Measurements from ENCODE around the gene FLAD1. TPM values are rescaled to one million over a fixed set of nuclear protein-coding genes. Genes with fewer than 3 reads are reported as not detected.

Gene FLAD1
- total RNA-seq, 1 experiment from 2014 or later, result 72.8 TPM

GRCh38 chr1:154996966-154997701 is 14.0 kb downstream of the FLAD1 start:
- intact Hi-C loops (cut with micrococcal nuclease; ENCODE audit: unreplicated experiment), result no loop called here

DNA sequence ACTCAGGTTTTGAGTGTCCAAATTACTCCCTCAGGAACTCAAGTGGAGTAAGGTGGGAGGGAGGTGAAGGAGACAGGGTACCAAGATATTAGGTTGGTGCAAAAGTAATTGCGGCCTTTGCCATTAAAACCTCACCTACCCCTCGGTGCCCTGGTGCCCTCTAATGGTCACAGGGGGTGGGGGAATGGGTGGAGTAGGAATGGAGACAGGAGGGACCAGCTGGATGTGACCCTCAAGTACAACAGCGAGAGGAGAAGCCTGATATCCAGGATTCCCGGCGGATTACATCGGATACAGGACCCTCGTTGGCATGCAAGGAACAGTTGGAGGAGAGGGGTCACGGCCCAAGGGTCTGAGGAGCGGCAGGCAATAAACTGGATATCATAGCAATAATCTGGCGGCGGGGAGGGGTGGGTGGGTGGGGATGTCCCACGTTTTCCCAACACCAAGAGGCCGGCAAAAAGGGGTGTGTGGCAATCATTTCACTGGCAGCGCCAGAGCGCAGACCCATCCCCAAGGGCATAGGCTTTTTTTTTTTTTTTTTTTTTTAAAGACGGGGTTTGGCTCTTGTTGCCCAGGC is 15.1 kb downstream of the FLAD1 start:
- intact Hi-C loops (cut with micrococcal nuclease; ENCODE audit: unreplicated experiment) (no loop called here), in situ Hi-C loops (cut with HindIII; ENCODE audit: low pct_unique_long_range_greater_than_20kb, low sequenced_read_pairs) (no loop called here)
- TF ChIP-seq TCF7L2 (IDR thresholded peaks at IDR 0.05; ENCODE audit: low read depth, low read length), result no peak
- no peak for TF ChIP-seq SIN3A (IDR thresholded peaks at IDR 0.05; ENCODE audit: borderline replicate concordance, insufficient read depth, low read depth, low read length)
- no peak for TF ChIP-seq POLR2AphosphoS5 (IDR thresholded peaks at IDR 0.05; ENCODE audit: low read depth, low read length)
- TF ChIP-seq, protein P1, sequence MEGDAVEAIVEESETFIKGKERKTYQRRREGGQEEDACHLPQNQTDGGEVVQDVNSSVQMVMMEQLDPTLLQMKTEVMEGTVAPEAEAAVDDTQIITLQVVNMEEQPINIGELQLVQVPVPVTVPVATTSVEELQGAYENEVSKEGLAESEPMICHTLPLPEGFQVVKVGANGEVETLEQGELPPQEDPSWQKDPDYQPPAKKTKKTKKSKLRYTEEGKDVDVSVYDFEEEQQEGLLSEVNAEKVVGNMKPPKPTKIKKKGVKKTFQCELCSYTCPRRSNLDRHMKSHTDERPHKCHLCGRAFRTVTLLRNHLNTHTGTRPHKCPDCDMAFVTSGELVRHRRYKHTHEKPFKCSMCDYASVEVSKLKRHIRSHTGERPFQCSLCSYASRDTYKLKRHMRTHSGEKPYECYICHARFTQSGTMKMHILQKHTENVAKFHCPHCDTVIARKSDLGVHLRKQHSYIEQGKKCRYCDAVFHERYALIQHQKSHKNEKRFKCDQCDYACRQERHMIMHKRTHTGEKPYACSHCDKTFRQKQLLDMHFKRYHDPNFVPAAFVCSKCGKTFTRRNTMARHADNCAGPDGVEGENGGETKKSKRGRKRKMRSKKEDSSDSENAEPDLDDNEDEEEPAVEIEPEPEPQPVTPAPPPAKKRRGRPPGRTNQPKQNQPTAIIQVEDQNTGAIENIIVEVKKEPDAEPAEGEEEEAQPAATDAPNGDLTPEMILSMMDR (IDR thresholded peaks at IDR 0.05), result peak; percentile 9; the same call in 1 of the 2 replicates
- TF ChIP-seq, protein P2, sequence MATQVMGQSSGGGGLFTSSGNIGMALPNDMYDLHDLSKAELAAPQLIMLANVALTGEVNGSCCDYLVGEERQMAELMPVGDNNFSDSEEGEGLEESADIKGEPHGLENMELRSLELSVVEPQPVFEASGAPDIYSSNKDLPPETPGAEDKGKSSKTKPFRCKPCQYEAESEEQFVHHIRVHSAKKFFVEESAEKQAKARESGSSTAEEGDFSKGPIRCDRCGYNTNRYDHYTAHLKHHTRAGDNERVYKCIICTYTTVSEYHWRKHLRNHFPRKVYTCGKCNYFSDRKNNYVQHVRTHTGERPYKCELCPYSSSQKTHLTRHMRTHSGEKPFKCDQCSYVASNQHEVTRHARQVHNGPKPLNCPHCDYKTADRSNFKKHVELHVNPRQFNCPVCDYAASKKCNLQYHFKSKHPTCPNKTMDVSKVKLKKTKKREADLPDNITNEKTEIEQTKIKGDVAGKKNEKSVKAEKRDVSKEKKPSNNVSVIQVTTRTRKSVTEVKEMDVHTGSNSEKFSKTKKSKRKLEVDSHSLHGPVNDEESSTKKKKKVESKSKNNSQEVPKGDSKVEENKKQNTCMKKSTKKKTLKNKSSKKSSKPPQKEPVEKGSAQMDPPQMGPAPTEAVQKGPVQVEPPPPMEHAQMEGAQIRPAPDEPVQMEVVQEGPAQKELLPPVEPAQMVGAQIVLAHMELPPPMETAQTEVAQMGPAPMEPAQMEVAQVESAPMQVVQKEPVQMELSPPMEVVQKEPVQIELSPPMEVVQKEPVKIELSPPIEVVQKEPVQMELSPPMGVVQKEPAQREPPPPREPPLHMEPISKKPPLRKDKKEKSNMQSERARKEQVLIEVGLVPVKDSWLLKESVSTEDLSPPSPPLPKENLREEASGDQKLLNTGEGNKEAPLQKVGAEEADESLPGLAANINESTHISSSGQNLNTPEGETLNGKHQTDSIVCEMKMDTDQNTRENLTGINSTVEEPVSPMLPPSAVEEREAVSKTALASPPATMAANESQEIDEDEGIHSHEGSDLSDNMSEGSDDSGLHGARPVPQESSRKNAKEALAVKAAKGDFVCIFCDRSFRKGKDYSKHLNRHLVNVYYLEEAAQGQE (IDR thresholded peaks at IDR 0.05; ENCODE audit: insufficient read depth in 1 of 2, low read depth in 2 of 2, low read length in 1 of 2), result no peak
- H3K4me3 ChIP-seq (ENCODE audit: low read depth in 2 of 2, low read length in 2 of 2), result no peak overlapping the region
- H3K27me3 ChIP-seq (ENCODE audit: control insufficient read depth, insufficient read depth, low read length), result no peaks in the 10 kb centered on the region
- peaks cover 11% of the 10 kb centered on the region for H3K4me1 ChIP-seq (ENCODE audit: control insufficient read depth, insufficient read depth, low read length)
- POLR2A ChIA-PET, result no interaction called here
- H3K9me3 ChIP-seq (ENCODE audit: control insufficient read depth, insufficient read depth, low read depth, low read length), result no peaks in the 10 kb centered on the region
- DNase-seq (ENCODE audit: low read depth, low spot score) (no peak), ATAC-seq (no peak)
- CTCF ChIA-PET, result interaction anchor here (0.6 to 1.3 kb wide), 4 partner anchors 14 to 51 kb away, joined by 3 to 7 read pairs (median 4); partner anchors contain the start of gene FLAD1
- BruUV-seq (replicated peaks), result no TSS peak
- no peak overlapping the region for H3K27ac ChIP-seq (ENCODE audit: low read length)
- H3K36me3 ChIP-seq (ENCODE audit: control insufficient read depth, insufficient read depth, low read length), result peaks cover 3% of the 10 kb centered on the region; the same call in 1 of the 2 replicates

More at GRCh38 chr1:154996966-154997701, 14.0 kb downstream of the FLAD1 start:
- Histone ChIP-seq H3K27me3 (ENCODE audit: control insufficient read depth, insufficient read depth, low read length) (no peaks in the 10 kb centered on the region), H3K4me3 (ENCODE audit: low read depth in 2 of 2, low read length in 2 of 2) (no peak overlapping the region), H3K9me3 (ENCODE audit: control insufficient read depth, insufficient read depth, low read depth, low read length) (no peaks in the 10 kb centered on the region), H3K27ac (ENCODE audit: low read length) (no peak overlapping the region), H3K4me1 (ENCODE audit: control insufficient read depth, insufficient read depth, low read length) (peaks cover 16% of the 10 kb centered on the region), H3K36me3 (ENCODE audit: control insufficient read depth, insufficient read depth, low read length) (no peaks in the 10 kb centered on the region; the same call in 1 of the 2 replicates)
- TF ChIP-seq POLR2AphosphoS5 (IDR thresholded peaks at IDR 0.05; ENCODE audit: low read depth, low read length) (no peak), TCF7L2 (IDR thresholded peaks at IDR 0.05; ENCODE audit: low read depth, low read length) (no peak), SIN3A (IDR thresholded peaks at IDR 0.05; ENCODE audit: borderline replicate concordance, insufficient read depth, low read depth, low read length) (no peak)
- TF ChIP-seq, protein P1 (IDR thresholded peaks at IDR 0.05), result no peak
- TF ChIP-seq, protein P2 (IDR thresholded peaks at IDR 0.05; ENCODE audit: insufficient read depth in 1 of 2, low read depth in 2 of 2, low read length in 1 of 2), result no peak
- ATAC-seq (no peak), DNase-seq (ENCODE audit: low read depth, low spot score) (no peak)
- in situ Hi-C loops (cut with HindIII; ENCODE audit: low pct_unique_long_range_greater_than_20kb, low sequenced_read_pairs), result no loop called here
- POLR2A ChIA-PET, result no interaction called here
- BruUV-seq (replicated peaks), result no TSS peak
- CTCF ChIA-PET, result interaction anchor here (0.6 to 1.0 kb wide), 2 partner anchors 10 to 23 kb away, joined by 8 to 17 read pairs; no protein-coding TSS in a partner anchor

Data from Panc1 (cell line).